Measurements from ENCODE around the gene RAP1A.

- TF ChIP-seq CTCF (IDR thresholded peaks at IDR 0.05) (no peak), POLR2A (IDR thresholded peaks at IDR 0.05) (no peak)
Measured at GRCh38 chr1:111598544-111598943, 21.0 kb upstream of the RAP1A start.

All from testis (tissue), 2 donors.